ENCODE results near the gene MAPK8.

Gene MAPK8

GRCh38 chr10:48292616-48293015 lies 13.9 kb upstream of the MAPK8 start:
- DNase-seq (ENCODE audit: low read depth in 2 of 2): no peak

DNA sequence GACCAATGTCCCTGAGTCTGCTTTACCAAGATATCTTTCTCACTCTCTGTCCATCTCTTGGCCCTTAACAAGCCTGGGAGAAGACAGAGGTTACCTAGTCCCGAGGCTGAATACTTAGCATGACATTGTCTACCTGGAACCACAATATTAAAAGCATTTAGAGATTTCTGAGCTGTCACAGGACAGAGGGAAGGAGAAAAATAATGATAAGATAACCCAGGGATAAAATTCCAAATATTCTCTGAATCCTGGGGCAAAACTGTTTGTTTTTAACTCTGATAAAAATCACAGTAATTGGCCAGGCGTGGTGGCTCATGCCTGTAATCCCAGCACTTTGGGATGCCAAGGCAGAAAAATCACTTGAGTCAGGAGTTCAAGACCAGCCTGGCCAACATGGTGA lies 12.0 kb upstream of the MAPK8 start:
- no peak for DNase-seq (ENCODE audit: low read depth in 2 of 2)

DNA sequence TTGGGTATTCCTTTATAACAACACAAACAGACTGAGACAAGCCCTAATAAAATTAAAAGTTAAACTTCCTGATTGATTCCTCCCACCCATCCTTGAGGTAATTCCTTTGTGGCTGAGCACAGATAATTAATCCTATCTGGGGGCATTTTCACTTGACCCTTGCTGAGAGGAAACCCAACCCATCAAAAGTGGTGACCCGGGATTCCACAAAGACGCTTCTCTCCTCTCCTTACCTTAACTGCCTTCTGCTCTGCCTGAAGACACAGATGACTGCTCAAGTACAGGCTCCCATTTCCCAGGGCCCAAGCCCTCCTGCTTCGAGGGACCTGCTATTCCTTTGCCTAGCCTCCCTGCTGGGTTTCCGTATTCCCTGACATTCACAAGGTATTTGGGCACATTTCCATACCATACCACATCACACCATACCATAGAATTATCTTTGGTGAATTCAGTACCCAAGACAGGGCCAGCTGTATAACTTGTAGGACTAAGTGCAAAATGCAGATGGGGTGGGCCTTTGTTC lies 9.8 kb upstream of the MAPK8 start:
- DNase-seq (ENCODE audit: low read depth in 2 of 2): no peak

DNA sequence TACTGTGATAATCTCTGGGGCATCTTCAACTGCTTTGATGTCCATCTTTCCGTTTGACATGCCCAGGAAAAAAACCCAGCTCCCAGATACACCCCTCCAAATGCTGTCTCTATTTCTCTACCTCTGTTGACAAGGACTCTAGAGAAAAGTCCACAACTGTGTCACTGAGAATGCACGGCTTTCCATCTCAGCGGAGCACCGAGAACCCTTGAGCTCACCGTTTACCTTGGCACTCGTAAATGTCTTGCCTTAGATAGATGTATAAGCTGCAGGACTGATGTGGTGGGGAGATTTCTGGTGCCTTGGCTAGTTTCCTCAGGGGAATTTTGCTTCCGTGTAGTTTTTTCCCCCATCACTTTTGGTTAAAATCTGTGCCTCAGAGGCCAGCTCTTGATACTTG lies 7.4 kb upstream of the MAPK8 start:
- no peak for DNase-seq (ENCODE audit: low read depth in 2 of 2)

- DNase-seq (ENCODE audit: low read depth in 2 of 2): no peak
Measured at GRCh38 chr10:48299692-48300091, 6.8 kb upstream of the MAPK8 start.

- DNase-seq (ENCODE audit: low read depth in 2 of 2): no peak
Measured at GRCh38 chr10:48300556-48300955, 5.9 kb upstream of the MAPK8 start.

- DNase-seq (ENCODE audit: low read depth in 2 of 2): no peak
Measured at GRCh38 chr10:48302515-48303476, 3.7 kb upstream of the MAPK8 start.

DNA sequence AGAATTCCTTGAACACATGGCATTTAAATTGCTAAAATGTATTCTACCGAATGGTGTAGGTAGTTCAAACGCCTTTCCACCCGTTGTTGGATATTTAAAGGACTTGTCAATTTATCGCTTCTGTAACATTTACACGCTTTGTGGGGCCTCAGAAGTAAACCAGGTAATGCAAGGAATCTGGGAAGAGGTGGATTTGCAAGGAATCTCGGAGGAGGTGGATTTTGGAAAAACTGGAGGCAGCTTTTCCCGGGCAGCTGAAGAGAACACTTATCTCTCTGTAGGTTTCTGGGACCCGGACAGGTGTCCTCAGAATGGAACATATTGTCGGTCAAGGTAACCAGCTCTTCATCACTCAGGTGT lies 592 bp upstream of the MAPK8 start:
- DNase-seq (ENCODE audit: low read depth in 2 of 2): no peak

GRCh38 chr10:48306870-48307710 lies 613 bp downstream of the MAPK8 start:
- DNase-seq (ENCODE audit: low read depth in 2 of 2): peak; percentile 26 to 46

DNA sequence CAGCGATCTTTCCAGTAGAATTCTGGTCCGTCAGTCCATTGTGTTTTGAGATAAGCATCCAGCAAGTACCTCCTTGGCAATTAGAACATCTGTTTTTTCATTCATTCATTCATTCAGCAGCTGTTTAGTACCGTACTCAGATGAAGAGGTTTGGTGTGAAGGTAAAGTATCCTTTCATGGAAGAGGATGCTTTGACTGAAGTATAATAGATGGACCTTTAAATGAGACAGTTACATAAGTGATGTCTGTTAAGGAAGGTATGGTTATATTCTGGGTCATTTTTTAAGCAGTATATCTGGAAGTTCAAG lies 1.2 kb downstream of the MAPK8 start:
- no peak for DNase-seq (ENCODE audit: low read depth in 2 of 2)

DNA sequence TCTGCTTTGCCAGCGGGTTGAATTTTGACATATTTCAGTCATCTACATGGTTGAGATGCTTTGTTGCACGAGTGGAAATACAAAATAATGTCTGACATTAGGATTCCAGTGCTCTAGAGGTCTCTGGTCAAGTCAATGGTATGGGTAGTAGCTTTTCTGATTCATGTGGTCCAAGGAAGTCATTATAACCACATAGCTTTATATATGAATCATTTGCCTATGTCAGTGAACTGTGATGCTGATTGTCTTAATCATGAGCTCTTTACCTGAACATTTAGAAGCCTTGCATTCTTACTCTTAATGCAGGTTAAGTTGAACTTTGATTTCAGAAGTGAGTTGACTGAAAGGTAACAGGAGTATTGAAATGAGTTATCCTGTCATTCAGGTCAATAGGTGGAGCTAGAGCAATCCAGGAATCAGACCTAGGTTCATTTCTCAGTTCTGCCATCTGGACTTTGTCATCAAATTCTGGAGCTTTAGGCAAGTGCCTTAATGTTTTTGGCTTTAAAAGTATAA lies 3.3 kb downstream of the MAPK8 start:
- no peak for DNase-seq (ENCODE audit: low read depth in 2 of 2)

GRCh38 chr10:48314107-48314506 lies 7.6 kb downstream of the MAPK8 start:
- no peak for DNase-seq (ENCODE audit: low read depth in 2 of 2)

- DNase-seq (ENCODE audit: low read depth in 2 of 2): no peak
Measured at GRCh38 chr10:48316236-48316635, 9.8 kb downstream of the MAPK8 start.

DNA sequence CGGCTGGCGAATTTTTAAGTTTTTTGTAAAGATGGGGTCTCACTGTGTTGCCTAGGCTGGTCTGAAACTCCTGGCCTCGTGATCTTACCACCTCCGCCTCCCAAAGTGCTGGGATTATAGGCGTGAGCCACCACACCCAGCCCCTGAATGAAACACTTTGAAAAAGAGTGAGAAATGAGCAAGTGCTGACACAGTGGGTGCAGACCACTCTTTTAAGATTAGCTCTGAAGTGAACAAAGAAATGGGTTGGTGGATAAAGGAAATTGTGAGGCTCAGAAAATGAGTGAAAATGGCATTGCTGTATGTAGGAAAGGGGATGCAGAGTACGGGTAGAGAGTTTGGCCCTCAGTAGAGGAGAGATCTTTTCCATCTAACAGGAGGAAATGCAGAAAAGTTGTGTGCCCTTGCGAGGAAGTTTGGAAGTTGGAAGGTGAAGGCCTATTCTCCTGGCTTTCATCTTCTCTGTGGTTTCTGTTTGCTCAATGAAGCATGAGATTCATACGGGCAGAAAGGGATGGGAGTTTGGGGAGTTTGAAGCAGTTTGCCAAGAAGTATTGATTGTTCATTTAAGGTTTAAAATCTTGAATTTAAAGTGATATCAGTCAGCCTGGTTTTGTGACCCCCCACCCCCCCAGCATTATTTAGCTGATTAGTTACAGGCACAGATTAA lies 11.0 kb downstream of the MAPK8 start:
- DNase-seq (ENCODE audit: low read depth in 2 of 2): no peak

- DNase-seq (ENCODE audit: low read depth in 2 of 2): no peak
Measured at GRCh38 chr10:48322017-48322416, 15.5 kb downstream of the MAPK8 start.

GRCh38 chr10:48324580-48324979 lies 18.1 kb downstream of the MAPK8 start:
- no peak for DNase-seq (ENCODE audit: low read depth in 2 of 2)

- DNase-seq (ENCODE audit: low read depth in 2 of 2): no peak
Measured at GRCh38 chr10:48330269-48330668, 23.8 kb downstream of the MAPK8 start.

- DNase-seq (ENCODE audit: low read depth in 2 of 2): no peak
Measured at GRCh38 chr10:48331436-48331835, 25.0 kb downstream of the MAPK8 start.

DNA sequence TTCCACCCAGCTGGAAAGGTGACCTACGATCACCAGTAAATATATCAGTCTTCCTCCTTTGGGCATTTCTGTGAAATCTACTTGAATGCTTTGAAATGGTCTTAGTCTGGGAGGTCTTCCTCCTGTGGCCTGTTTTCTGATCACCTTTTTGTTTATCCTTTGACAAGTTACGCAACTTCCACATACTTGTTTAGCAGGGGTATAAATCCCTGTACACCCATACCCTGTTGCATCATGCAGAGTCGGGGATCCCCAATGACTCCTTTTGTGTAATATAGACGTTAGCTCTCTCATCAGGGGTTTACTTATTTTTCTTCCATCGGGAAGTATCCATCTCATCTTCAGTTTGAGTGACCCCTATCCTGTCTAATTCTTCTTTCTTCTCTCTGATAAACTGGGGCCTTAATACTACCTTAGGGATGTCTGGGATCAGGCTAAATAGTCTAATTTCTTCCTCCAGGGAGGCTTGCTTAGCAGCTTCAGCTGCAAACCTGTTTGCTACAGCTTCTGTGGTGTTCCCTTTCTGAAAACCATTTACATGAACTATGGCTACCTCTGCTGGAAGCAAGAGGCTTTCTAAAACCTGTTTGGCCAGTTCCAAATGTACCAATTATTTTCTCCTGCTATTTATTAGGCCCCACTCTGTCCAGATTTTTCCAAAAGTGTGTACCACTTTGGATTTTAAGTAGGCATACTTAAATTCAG lies 25.8 kb downstream of the MAPK8 start:
- no peak for DNase-seq (ENCODE audit: low read depth in 2 of 2)

GRCh38 chr10:48332871-48333216 lies 26.4 kb downstream of the MAPK8 start:
- no peak for DNase-seq (ENCODE audit: low read depth in 2 of 2)

DNA sequence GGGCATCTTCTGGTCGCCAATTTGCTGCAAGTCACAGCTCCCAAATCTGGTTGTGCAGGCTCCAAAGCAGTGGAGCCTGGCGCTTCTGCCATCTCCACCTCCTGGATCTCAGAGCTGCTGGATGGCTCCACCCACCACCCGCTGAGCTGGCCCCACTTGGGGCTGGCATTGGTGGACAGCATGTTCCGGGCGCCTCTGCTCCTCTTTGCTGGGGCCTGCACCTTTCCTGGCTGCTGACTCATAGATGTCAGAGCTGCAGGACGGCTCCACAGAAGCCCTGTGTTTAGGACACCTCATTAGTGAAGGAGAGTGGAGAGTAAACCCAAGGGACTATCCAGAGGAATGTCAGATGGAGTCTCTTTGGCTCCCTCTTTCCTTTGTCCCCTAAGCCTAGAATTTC lies 27.4 kb downstream of the MAPK8 start:
- no peak for DNase-seq (ENCODE audit: low read depth in 2 of 2)

GRCh38 chr10:48335788-48336187 lies 29.3 kb downstream of the MAPK8 start:
- no peak for DNase-seq (ENCODE audit: low read depth in 2 of 2)
